VCaP (cell line): Measurements from ENCODE around the gene FAM81B.

Experiments
- H3K27ac ChIP-seq: fragments of 450-650 bp; 2 replicates; pipeline ENCODE4 v1.5.1; 2017
- TF ChIP-seq, protein P1 (sequence below): fragments of 450-650 bp; conservative IDR thresholded peaks from 2 replicates; pipeline ENCODE4 v1.5.1; 2017; ENCODE audit warnings: mild to moderate bottlenecking, moderate library complexity

FAM81B gene

DNA sequence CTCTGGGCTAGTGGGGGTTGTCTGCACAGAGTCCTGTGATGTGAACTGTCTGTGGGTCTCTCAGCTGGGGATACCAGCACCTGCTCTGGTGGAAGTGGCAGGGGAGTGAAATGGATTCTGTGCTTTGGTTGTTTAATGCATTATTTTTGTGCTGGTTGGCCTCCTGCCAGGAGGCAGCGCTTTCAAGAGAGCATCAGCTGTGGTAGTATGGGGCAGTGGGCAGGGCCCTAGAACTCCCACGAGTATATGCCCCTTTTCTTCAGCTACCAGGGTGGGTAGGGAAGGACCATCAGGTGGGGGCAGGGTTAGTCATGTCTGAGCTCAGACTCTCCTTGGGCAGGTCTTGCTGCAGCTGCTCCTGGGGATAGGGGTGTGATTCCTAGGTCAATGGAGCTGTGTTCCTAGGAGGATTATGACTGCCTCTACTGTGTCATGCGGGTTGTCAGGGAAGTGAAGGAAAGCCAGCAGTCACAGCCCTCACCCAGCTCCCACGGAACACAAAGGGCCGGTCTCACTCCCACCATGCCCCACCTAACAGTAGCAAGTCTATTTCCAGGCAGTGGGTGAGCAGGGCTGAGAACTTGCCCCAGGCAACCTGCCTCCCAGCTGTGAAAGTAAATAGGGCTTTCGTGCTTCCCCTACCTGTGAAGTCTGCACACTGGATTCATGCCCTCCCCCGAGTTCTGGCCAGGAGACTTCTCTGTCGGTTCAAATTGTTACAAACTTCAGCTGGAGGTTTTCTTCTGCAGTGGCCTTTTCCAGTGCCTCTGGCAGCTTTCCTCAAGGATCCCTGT lies 25.7 kb upstream of the FAM81B start:
- TF ChIP-seq, protein P1, sequence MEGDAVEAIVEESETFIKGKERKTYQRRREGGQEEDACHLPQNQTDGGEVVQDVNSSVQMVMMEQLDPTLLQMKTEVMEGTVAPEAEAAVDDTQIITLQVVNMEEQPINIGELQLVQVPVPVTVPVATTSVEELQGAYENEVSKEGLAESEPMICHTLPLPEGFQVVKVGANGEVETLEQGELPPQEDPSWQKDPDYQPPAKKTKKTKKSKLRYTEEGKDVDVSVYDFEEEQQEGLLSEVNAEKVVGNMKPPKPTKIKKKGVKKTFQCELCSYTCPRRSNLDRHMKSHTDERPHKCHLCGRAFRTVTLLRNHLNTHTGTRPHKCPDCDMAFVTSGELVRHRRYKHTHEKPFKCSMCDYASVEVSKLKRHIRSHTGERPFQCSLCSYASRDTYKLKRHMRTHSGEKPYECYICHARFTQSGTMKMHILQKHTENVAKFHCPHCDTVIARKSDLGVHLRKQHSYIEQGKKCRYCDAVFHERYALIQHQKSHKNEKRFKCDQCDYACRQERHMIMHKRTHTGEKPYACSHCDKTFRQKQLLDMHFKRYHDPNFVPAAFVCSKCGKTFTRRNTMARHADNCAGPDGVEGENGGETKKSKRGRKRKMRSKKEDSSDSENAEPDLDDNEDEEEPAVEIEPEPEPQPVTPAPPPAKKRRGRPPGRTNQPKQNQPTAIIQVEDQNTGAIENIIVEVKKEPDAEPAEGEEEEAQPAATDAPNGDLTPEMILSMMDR, result no peak
- no peak overlapping the region for H3K27ac ChIP-seq

DNA sequence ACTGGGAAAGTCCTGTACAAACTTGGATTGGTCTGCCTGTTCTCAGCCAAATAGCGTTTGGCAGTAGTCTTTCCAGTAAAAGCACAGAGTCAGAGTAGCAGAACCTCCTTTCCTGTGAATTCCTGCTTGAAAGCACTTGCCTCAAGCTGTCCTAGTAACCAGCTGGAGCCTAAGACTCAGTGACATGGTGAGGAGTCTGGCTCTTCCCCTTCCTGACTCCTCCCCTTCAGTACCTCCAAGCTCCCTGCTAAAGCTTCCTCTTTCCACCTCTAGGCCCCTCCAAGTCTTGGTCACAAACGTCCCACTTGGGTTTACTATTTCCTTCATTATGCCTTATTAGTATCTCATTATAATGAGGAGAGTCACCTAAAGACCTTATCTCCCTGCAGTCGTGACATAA lies 21.4 kb upstream of the FAM81B start:
- TF ChIP-seq, protein P1, result no peak
- H3K27ac ChIP-seq, result no peak overlapping the region

- TF ChIP-seq, protein P1, result no peak
- no peak overlapping the region for H3K27ac ChIP-seq
These were observed 17.1 kb upstream of the FAM81B start for GRCh38 chr5:95374061-95374460.

GRCh38 chr5:95375591-95375990 lies 15.6 kb upstream of the FAM81B start:
- no peak overlapping the region for H3K27ac ChIP-seq
- TF ChIP-seq, protein P1, result no peak

- no peak overlapping the region for H3K27ac ChIP-seq
- TF ChIP-seq, protein P1, result no peak
These were observed 12.0 kb upstream of the FAM81B start for GRCh38 chr5:95379133-95379532.

DNA sequence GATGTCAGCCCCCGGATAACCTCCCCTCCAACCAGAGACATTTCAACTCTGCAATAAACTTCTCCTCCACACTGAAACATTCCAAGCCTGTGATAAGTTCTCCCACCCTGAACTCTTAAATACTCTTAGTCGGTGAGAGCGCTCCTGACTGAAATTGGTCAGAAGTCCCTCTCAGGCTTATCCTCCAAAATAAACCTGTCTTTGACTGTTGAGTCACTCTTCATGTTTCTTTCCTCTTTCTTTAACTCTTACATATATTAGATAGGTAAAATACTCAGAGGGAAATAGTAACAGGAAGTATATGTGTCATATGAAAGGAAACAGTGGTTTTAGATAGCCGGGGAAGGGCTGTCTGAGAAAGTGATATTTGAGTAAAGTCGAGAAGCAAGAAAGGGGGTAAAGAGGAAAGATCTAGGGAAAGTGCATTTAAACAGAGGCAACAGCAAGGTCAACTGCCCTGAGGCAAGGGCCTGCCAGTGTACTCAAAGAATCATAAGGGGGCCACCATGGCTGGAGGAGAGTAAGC lies 11.0 kb upstream of the FAM81B start:
- no peak overlapping the region for H3K27ac ChIP-seq
- TF ChIP-seq, protein P1, result no peak

DNA sequence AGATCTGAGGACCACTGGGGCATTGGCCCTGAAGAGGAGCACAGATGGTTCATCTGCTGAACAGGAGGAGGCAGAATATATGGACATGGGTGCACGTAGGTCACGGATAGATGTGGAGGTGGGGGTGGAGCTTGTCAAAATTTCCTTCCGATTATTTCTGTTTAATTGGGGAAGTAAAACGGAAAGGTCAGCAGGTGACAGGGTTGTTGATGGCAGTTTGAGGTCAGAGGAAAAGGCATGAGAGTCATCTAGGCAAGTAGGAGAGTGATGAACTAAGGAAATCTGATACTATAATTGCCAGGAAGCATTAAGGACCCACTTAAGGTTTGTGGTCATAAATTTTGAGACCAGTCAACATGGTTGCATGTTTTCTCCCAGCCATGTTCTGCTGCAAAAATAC lies 8.4 kb upstream of the FAM81B start:
- TF ChIP-seq, protein P1, result no peak

More for the DNA sequence above, 8.4 kb upstream of the FAM81B start:
- no peak overlapping the region for H3K27ac ChIP-seq
